BJ (cell line): ENCODE data around the gene TXK. TPM values are rescaled to one million over a fixed set of nuclear protein-coding genes. Genes with fewer than 3 reads are reported as not detected.

Experiments used
- CTCF ChIA-PET: fragments of 350-600 bp; formaldehyde crosslinking; extraction: SDS; loops from one replicate; lab custom pipeline; 2021; ENCODE audit warnings: antibody characterized with exemption, inconsistent platforms; lab: Yijun Ruan, JAX
- POLR2A ChIA-PET: fragments of 300-600 bp; sonication (Branson Sonifier 250); formaldehyde crosslinking; extraction: SDS; loops from one replicate; lab custom pipeline; 2021; ENCODE audit warnings: antibody characterized with exemption; lab: Charles Lee
- DNase-seq: peaks from one replicate; pipeline ENCODE4 v3.0.0-alpha.2; 2011; ENCODE audit warnings: low read depth
- H3K27me3 ChIP-seq: 2 replicates; pipeline ENCODE4 v1.6.0; 2011; ENCODE audit warnings: low read length; ENCODE audit not compliant: control insufficient read depth, insufficient read depth
- H3K36me3 ChIP-seq: 2 replicates; pipeline ENCODE4 v1.5.1; 2011; ENCODE audit warnings: low read length; ENCODE audit not compliant: control insufficient read depth, insufficient read depth
- H3K4me3 ChIP-seq: 2 replicates; pipeline ENCODE4 v1.5.1; 2011; ENCODE audit warnings: low read depth, mild to moderate bottlenecking, control low read depth, low read length
- CTCF ChIP-seq: IDR thresholded peaks from 2 replicates; pipeline ENCODE4 v1.5.1; 2011; ENCODE audit warnings: low read depth, mild to moderate bottlenecking, control low read depth, inconsistent platforms, low read length, moderate library complexity; ENCODE audit not compliant: insufficient read depth
- polyA plus RNA-seq: library from polyadenylated mRNA; depleted of rRNA; stranded (reverse); fragments of >200 nt; gene quantifications from 2 replicates; pipeline ENCODE4 v1.2.3, GENCODE V29; 2011

The TXK gene
- polyA plus RNA-seq, 1 experiment = 0.10 TPM

GRCh38 chr4:48044298-48044697, 89.8 kb downstream of the TXK start:
- POLR2A ChIA-PET = no interaction called here
- Histone ChIP-seq H3K36me3 (no peaks in the 10 kb centered on the region), H3K27me3 (0 out of 2 replicates have a peak, but pooled peaks cover 2% of the 10 kb centered on the region), H3K4me3 (no peak overlapping the region)
- no peak for TF ChIP-seq CTCF
- DNase-seq = no peak
- CTCF ChIA-PET = interaction anchor here (1.2 kb wide), 1 partner anchor 25 kb away, joined by 3 read pairs; no protein-coding TSS in a partner anchor

- H3K4me3 ChIP-seq = no peak overlapping the region
- H3K36me3 ChIP-seq = no peaks in the 10 kb centered on the region
- 0 out of 2 replicates have a peak, but pooled peaks cover 2% of the 10 kb centered on the region for H3K27me3 ChIP-seq
- ChIA-PET CTCF (interaction anchor here (1.8 kb wide), 1 partner anchor 10 kb away, joined by 7 read pairs; no protein-coding TSS in a partner anchor), POLR2A (no interaction called here)
- DNase-seq = no peak
- TF ChIP-seq CTCF = no peak
These were observed 90.5 kb downstream of the TXK start for GRCh38 chr4:48043504-48043903.

- Histone ChIP-seq H3K27me3 (0 out of 2 replicates have a peak, but pooled peaks cover 2% of the 10 kb centered on the region), H3K4me3 (no peak overlapping the region), H3K36me3 (no peaks in the 10 kb centered on the region)
- DNase-seq = no peak
- ChIA-PET CTCF (interaction anchor here (1.8 kb wide), 1 partner anchor 9 kb away, joined by 7 read pairs; no protein-coding TSS in a partner anchor), POLR2A (no interaction called here)
- TF ChIP-seq CTCF = no peak
These were observed 91.0 kb downstream of the TXK start for GRCh38 chr4:48042979-48043461.

- 0 out of 2 replicates have a peak, but pooled peaks cover 2% of the 10 kb centered on the region for H3K27me3 ChIP-seq
- CTCF ChIA-PET = interaction anchor here (0.8 to 1.3 kb wide), 2 partner anchors 9 to 13 kb away, joined by 3 to 4 read pairs; no protein-coding TSS in a partner anchor
- TF ChIP-seq CTCF = no peak
- H3K4me3 ChIP-seq = no peak overlapping the region
- POLR2A ChIA-PET = no interaction called here
- DNase-seq = no peak
- no peaks in the 10 kb centered on the region for H3K36me3 ChIP-seq
These were observed 92.4 kb downstream of the TXK start for GRCh38 chr4:48041535-48042137.

GRCh38 chr4:48039561-48039960, 94.5 kb downstream of the TXK start:
- 0 out of 2 replicates have a peak, but pooled peaks cover 2% of the 10 kb centered on the region for H3K27me3 ChIP-seq
- ChIA-PET CTCF (interaction anchor here (1.5 kb wide), 1 partner anchor 11 kb away, joined by 3 read pairs; no protein-coding TSS in a partner anchor), POLR2A (no interaction called here)
- no peaks in the 10 kb centered on the region for H3K36me3 ChIP-seq
- TF ChIP-seq CTCF = no peak
- no peak for DNase-seq
- H3K4me3 ChIP-seq = no peak overlapping the region
